IMR-90 (cell line): Measurements from ENCODE around the gene MLH3. TPM values are rescaled to one million over a fixed set of nuclear protein-coding genes. Genes with fewer than 3 reads are reported as not detected.

Experiments
- ATAC-seq: fragments of 200-7000 bp; cut with Tn5 transposase; 2 replicates; pipeline ENCODE4 v1.9.1; 2020; ENCODE audit warnings: low read depth, mild to moderate bottlenecking, moderate library complexity
- BruUV-seq: library from RNA; stranded (reverse); fragments of 400-500 nt; replicated peaks from 2 replicates; lab custom pipeline; 2021; lab: Mats Ljungman, UMichigan
- CTCF ChIA-PET: fragments of 300-600 bp; formaldehyde crosslinking; extraction: SDS; loops from one replicate; lab custom pipeline; 2021; ENCODE audit warnings: antibody characterized with exemption; lab: Yijun Ruan, JAX
- POLR2A ChIA-PET: fragments of 300-600 bp; sonication (Branson Sonifier 250); formaldehyde crosslinking; loops from one replicate; lab custom pipeline; 2022; ENCODE audit warnings: antibody characterized with exemption; ENCODE audit not compliant: unreplicated experiment; lab: Charles Lee
- DNase-seq: peaks from one replicate; pipeline ENCODE4 v3.0.0; 2013
- H2AFZ ChIP-seq: replicated peaks from 2 replicates; pipeline ENCODE3; 2013; ENCODE audit warnings: low read length, mild to moderate bottlenecking; ENCODE audit not compliant: poor library complexity
- H2AK5ac ChIP-seq: 2 replicates; pipeline ENCODE4 v1.6.1; 2013; ENCODE audit warnings: low read depth, low read length, inconsistent platforms
- H2AK9ac ChIP-seq: replicated peaks from 2 replicates; pipeline ENCODE3; 2013; ENCODE audit warnings: mild to moderate bottlenecking, low read depth, low read length, moderate library complexity; ENCODE audit not compliant: poor library complexity
- H2BK120ac ChIP-seq: 2 replicates; pipeline ENCODE4 v1.6.1; 2013; ENCODE audit warnings: low read depth, low read length, inconsistent platforms
- H2BK15ac ChIP-seq: 3 replicates; pipeline ENCODE4 v1.6.1; 2013; ENCODE audit warnings: low read depth, low read length, inconsistent platforms
- H2BK20ac ChIP-seq: 2 replicates; pipeline ENCODE4 v1.6.1; 2013; ENCODE audit warnings: low read depth, mild to moderate bottlenecking, inconsistent platforms, low read length, moderate library complexity
- H2BK5ac ChIP-seq: 2 replicates; pipeline ENCODE4 v1.6.1; 2013; ENCODE audit warnings: mild to moderate bottlenecking, low read depth, low read length, inconsistent platforms; ENCODE audit not compliant: poor library complexity, severe bottlenecking
- H3K14ac ChIP-seq: replicated peaks from 2 replicates; pipeline ENCODE4 v1.6.1; 2013; ENCODE audit warnings: low read depth, low read length, inconsistent platforms
- H3K18ac ChIP-seq: 2 replicates; pipeline ENCODE4 v1.6.1; 2013; ENCODE audit warnings: low read depth, low read length, control low read depth
- H3K23ac ChIP-seq: 2 replicates; pipeline ENCODE4 v1.6.1; 2013; ENCODE audit warnings: low read depth, low read length, inconsistent platforms
- H3K27ac ChIP-seq: 2 replicates; pipeline ENCODE4 v1.5.1; 2013; ENCODE audit warnings: mild to moderate bottlenecking, control low read depth, low read length; ENCODE audit not compliant: insufficient read depth
- H3K27me3 ChIP-seq: 2 replicates; pipeline ENCODE4 v1.6.1; 2013; ENCODE audit warnings: low read length; ENCODE audit not compliant: control insufficient read depth, insufficient read depth
- H3K36me3 ChIP-seq: 2 replicates; pipeline ENCODE4 v1.6.1; 2013; ENCODE audit warnings: low read length, mixed read lengths; ENCODE audit not compliant: control insufficient read depth, insufficient read depth
- H3K4ac ChIP-seq: 2 replicates; pipeline ENCODE4 v1.6.1; 2013; ENCODE audit warnings: low read depth, low read length, inconsistent platforms
- H3K4me1 ChIP-seq: 2 replicates; pipeline ENCODE4 v1.6.1; 2013; ENCODE audit warnings: low read length, mixed read lengths; ENCODE audit not compliant: control insufficient read depth, insufficient read depth
- H3K4me2 ChIP-seq: 2 replicates; pipeline ENCODE4 v1.6.1; 2013; ENCODE audit warnings: low read depth, mild to moderate bottlenecking, control low read depth, low read length, moderate library complexity
- H3K4me3 ChIP-seq: 2 replicates; pipeline ENCODE4 v1.5.1; 2013; ENCODE audit warnings: low read depth, mild to moderate bottlenecking, control low read depth, low read length, moderate library complexity; ENCODE audit not compliant: insufficient read depth
- H3K56ac ChIP-seq: 2 replicates; pipeline ENCODE4 v1.6.1; 2013; ENCODE audit warnings: low read length, inconsistent platforms; ENCODE audit not compliant: insufficient read depth; ENCODE audit errors: extremely low read depth
- H3K79me1 ChIP-seq, 2 experiments: 2 replicates each; pipeline ENCODE4 v1.6.1; 2013; ENCODE audit warnings: low read length in 2 of 2, inconsistent platforms in 1 of 2, low read depth in 1 of 2
- H3K9ac ChIP-seq: 2 replicates; pipeline ENCODE4 v1.6.1; 2013; ENCODE audit warnings: low read depth, low read length, control low read depth
- H3K9me1 ChIP-seq: 2 replicates; pipeline ENCODE4 v1.6.1; 2013; ENCODE audit warnings: low read length, inconsistent platforms; ENCODE audit not compliant: insufficient read depth
- H3K9me3 ChIP-seq: 2 replicates; pipeline ENCODE4 v1.6.1; 2013; ENCODE audit warnings: low read length; ENCODE audit not compliant: control insufficient read depth, insufficient read depth
- H4K20me1 ChIP-seq: 2 replicates; pipeline ENCODE4 v1.6.1; 2013; ENCODE audit warnings: low read length, inconsistent platforms; ENCODE audit not compliant: insufficient read depth
- H4K5ac ChIP-seq: 2 replicates; pipeline ENCODE4 v1.6.1; 2013; ENCODE audit warnings: mild to moderate bottlenecking, low read depth, low read length, control low read depth
- H4K8ac ChIP-seq, 2 experiments: 2 replicates each; pipeline ENCODE4 v1.6.1; 2013; ENCODE audit warnings: low read depth in 2 of 2, low read length in 2 of 2, control low read depth in 1 of 2, inconsistent platforms in 1 of 2
- H4K91ac ChIP-seq: 2 replicates; pipeline ENCODE4 v1.6.1; 2013; ENCODE audit warnings: low read depth, low read length, inconsistent platforms; ENCODE audit not compliant: insufficient read depth
- BHLHE40 ChIP-seq: fragments of 150-350 bp; IDR thresholded peaks from 2 replicates; pipeline ENCODE4 v1.6.1; 2016; ENCODE audit warnings: mild to moderate bottlenecking, low read depth, low read length
- CHD1 ChIP-seq: IDR thresholded peaks from 2 replicates; pipeline ENCODE4 v1.6.1; 2012; ENCODE audit warnings: low read depth, low read length, improper control_type of control experiment
- FOS ChIP-seq: fragments of 150-350 bp; IDR thresholded peaks from 2 replicates; pipeline ENCODE4 v1.6.1; 2016; ENCODE audit warnings: low read depth, low read length
- MAZ ChIP-seq: IDR thresholded peaks from 2 replicates; pipeline ENCODE4 v1.6.1; 2012; ENCODE audit warnings: low read depth, mild to moderate bottlenecking, low read length, improper control_type of control experiment, moderate library complexity, borderline replicate concordance
- MXI1 ChIP-seq: IDR thresholded peaks from 2 replicates; pipeline ENCODE4 v1.6.1; 2012; ENCODE audit warnings: low read depth, mild to moderate bottlenecking, low read length, moderate library complexity, borderline replicate concordance
- NFE2L2 ChIP-seq: fragments of 150-350 bp; IDR thresholded peaks from 2 replicates; pipeline ENCODE4 v1.6.1; 2016; ENCODE audit warnings: low read depth, mild to moderate bottlenecking, low read length
- POLR2A ChIP-seq: IDR thresholded peaks from 2 replicates; pipeline ENCODE4 v1.6.1; 2012; ENCODE audit warnings: mild to moderate bottlenecking, low read depth, low read length
- RCOR1 ChIP-seq: IDR thresholded peaks from 2 replicates; pipeline ENCODE4 v1.6.1; 2012; ENCODE audit warnings: mild to moderate bottlenecking, low read length, improper control_type of control experiment; ENCODE audit not compliant: insufficient replicate concordance
- RFX5 ChIP-seq: IDR thresholded peaks from 2 replicates; pipeline ENCODE4 v1.8.0; 2012; ENCODE audit warnings: low read depth, mild to moderate bottlenecking, low read length, moderate library complexity
- SMC3 ChIP-seq: fragments of 150-350 bp; IDR thresholded peaks from 2 replicates; pipeline ENCODE4 v1.6.1; 2016; ENCODE audit warnings: low read depth, mild to moderate bottlenecking, antibody characterized with exemption, low read length, moderate library complexity
- dilution Hi-C: fragments of 300-500 bp; cut with HindIII; formaldehyde crosslinking; loops from one replicate; pipeline ENCODE4 v1.14.3; 2018; ENCODE audit warnings: low sequenced_read_pairs; ENCODE audit not compliant: unreplicated experiment
- in situ Hi-C: fragments of 300-500 bp; cut with MboI; formaldehyde crosslinking; loops from 3 replicates; pipeline ENCODE4 v1.14.3; 2019; ENCODE audit warnings: low sequenced_read_pairs, inconsistent platforms, mixed read lengths
- intact Hi-C: fragments of 100-400 bp; cut with micrococcal nuclease; formaldehyde crosslinking; loops from 2 replicates; pipeline ENCODE4 v1.10.0; 2022
- polyA plus RNA-seq, 3 experiments: library from polyadenylated mRNA; depleted of rRNA; stranded (reverse); fragments of >200 nt; gene quantifications; 2 replicates each; pipeline ENCODE4 v1.2.3, GENCODE V29; 2012; ENCODE audit warnings: low replicate concordance in 1 of 3
- total RNA-seq: library from RNA; depleted of rRNA; stranded (reverse); fragments of >200 nt; gene quantifications from 2 replicates; pipeline ENCODE4 v1.2.3, GENCODE V29; 2012
- TF ChIP-seq, protein P1 (sequence below): fragments of 150-350 bp; IDR thresholded peaks from 2 replicates; pipeline ENCODE4 v1.6.1; 2016; ENCODE audit warnings: low read depth, mild to moderate bottlenecking, low read length, moderate library complexity, borderline replicate concordance

The MLH3 gene
- total and polyA plus RNA-seq, 2 of the 4 experiments (the other 2 are of a cell fraction): 5.6 to 14.7 TPM

DNA sequence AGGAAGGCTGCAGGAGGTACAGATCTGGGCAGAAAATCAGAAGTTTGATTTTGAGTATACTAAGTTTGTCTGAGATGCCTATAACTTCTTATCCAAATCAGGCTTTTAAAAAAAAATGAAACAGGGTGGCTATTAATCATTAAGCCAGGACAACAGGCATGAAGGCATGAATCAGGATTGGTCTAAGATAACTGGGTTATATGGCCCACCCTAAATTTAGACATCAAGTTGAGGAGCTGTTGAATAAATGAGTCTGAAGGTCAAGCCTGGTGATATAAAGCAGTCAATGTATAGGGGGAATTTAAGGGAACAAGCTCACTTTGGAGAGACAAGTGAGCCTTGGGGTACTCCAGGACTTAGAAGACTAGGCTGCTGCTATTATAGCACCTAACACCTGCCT lies 46.9 kb upstream of the MLH3 start:
- no peak overlapping the region for H3K4ac ChIP-seq
- dilution Hi-C loops (no loop called here), intact Hi-C loops (no loop called here), in situ Hi-C loops (no loop called here)
- no peak overlapping the region for H2BK15ac ChIP-seq
- H2BK5ac ChIP-seq: no peak overlapping the region
- H2BK20ac ChIP-seq: no peak overlapping the region
- H3K23ac ChIP-seq: no peak overlapping the region
- DNase-seq (no peak), ATAC-seq (no peak)
- no peaks in the 10 kb centered on the region for H3K9me1 ChIP-seq
- no peaks in the 10 kb centered on the region for H4K20me1 ChIP-seq
- no peaks in the 10 kb centered on the region for H3K4me1 ChIP-seq
- no peak overlapping the region for H4K91ac ChIP-seq
- H3K4me2 ChIP-seq: no peak overlapping the region
- H3K79me1 ChIP-seq: peaks cover 0 to 3% of the 10 kb centered on the region in 2 experiments; a peak in 1 of 4 replicates
- H3K56ac ChIP-seq: no peak overlapping the region
- no peak overlapping the region for H3K18ac ChIP-seq
- no peak overlapping the region for H3K9ac ChIP-seq
- POLR2A ChIA-PET: interaction anchor here (0.6 kb wide), 1 partner anchor 71 kb away, joined by 3 read pairs; no protein-coding TSS in a partner anchor
- no peak overlapping the region for H4K5ac ChIP-seq
- H3K4me3 ChIP-seq: no peak overlapping the region
- CTCF ChIA-PET: no interaction called here
- H2AK5ac ChIP-seq: no peak overlapping the region
- H2AK9ac ChIP-seq: no peak overlapping the region
- H2BK120ac ChIP-seq: no peak overlapping the region
- peaks cover 30% of the 10 kb centered on the region for H3K36me3 ChIP-seq
- no peak overlapping the region for H3K14ac ChIP-seq
- no peak overlapping the region for H4K8ac ChIP-seq
- H3K27me3 ChIP-seq: no peaks in the 10 kb centered on the region
- no peak overlapping the region for H2AFZ ChIP-seq
- H3K27ac ChIP-seq: no peak overlapping the region
- no peak for TF ChIP-seq RFX5
- no peak for TF ChIP-seq CHD1
- TF ChIP-seq, protein P1, sequence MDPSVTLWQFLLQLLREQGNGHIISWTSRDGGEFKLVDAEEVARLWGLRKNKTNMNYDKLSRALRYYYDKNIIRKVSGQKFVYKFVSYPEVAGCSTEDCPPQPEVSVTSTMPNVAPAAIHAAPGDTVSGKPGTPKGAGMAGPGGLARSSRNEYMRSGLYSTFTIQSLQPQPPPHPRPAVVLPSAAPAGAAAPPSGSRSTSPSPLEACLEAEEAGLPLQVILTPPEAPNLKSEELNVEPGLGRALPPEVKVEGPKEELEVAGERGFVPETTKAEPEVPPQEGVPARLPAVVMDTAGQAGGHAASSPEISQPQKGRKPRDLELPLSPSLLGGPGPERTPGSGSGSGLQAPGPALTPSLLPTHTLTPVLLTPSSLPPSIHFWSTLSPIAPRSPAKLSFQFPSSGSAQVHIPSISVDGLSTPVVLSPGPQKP: no peak
- TF ChIP-seq BHLHE40: no peak
- TF ChIP-seq POLR2A: no peak
- TF ChIP-seq MXI1: no peak
- no peak for TF ChIP-seq NFE2L2
- TF ChIP-seq FOS: no peak
- TF ChIP-seq RCOR1: no peak
- no peak for TF ChIP-seq SMC3
- no peak for TF ChIP-seq MAZ
- no peaks in the 10 kb centered on the region for H3K9me3 ChIP-seq
- no TSS peak for BruUV-seq
